HFF-Myc (cell line): ENCODE results near the gene SGIP1.

Source experiments
- DNase-seq: peaks from one replicate; pipeline ENCODE4 v3.0.0-alpha.2; 2011; ENCODE audit warnings: low read depth; ENCODE audit errors: extremely low read depth
- H3K4me3 ChIP-seq: replicated peaks from 2 replicates; pipeline ENCODE4 v1.5.1; 2011; ENCODE audit warnings: low read depth, mild to moderate bottlenecking, control low read depth, low read length
- TF ChIP-seq, protein P1 (sequence below): IDR thresholded peaks from 2 replicates; pipeline ENCODE4 v1.5.1; 2012; ENCODE audit warnings: mild to moderate bottlenecking, low read depth, low read length, control low read depth; ENCODE audit errors: missing control alignments

Gene SGIP1

GRCh38 chr1:66549017-66549416 lies 15.1 kb downstream of the SGIP1 start:
- no peak for DNase-seq

GRCh38 chr1:66550243-66550642 lies 16.3 kb downstream of the SGIP1 start:
- H3K4me3 ChIP-seq = no peak overlapping the region
- no peak for DNase-seq
- TF ChIP-seq, protein P1, sequence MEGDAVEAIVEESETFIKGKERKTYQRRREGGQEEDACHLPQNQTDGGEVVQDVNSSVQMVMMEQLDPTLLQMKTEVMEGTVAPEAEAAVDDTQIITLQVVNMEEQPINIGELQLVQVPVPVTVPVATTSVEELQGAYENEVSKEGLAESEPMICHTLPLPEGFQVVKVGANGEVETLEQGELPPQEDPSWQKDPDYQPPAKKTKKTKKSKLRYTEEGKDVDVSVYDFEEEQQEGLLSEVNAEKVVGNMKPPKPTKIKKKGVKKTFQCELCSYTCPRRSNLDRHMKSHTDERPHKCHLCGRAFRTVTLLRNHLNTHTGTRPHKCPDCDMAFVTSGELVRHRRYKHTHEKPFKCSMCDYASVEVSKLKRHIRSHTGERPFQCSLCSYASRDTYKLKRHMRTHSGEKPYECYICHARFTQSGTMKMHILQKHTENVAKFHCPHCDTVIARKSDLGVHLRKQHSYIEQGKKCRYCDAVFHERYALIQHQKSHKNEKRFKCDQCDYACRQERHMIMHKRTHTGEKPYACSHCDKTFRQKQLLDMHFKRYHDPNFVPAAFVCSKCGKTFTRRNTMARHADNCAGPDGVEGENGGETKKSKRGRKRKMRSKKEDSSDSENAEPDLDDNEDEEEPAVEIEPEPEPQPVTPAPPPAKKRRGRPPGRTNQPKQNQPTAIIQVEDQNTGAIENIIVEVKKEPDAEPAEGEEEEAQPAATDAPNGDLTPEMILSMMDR = no peak

More at GRCh38 chr1:66549017-66549416, 15.1 kb downstream of the SGIP1 start:
- TF ChIP-seq, protein P1 = no peak
- H3K4me3 ChIP-seq = no peak overlapping the region

DNA sequence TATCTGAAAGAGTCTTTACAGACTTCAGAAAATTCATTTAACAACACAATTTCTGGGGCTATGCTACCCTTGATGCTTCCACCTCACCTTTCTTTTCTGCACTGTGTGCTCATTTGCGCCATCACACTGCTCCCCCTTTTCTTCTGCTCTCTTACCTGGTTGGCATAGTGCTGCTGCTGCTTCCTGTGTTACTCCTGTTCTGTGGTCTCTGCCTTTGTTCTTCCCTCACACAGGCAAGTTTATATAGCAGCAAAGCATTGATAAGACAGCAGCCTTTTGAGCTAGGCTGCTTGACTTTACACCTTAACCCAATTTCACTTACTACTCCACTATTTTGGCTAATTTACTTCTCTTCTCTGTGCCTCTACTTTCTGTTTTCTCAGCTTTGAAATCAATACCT lies 18.3 kb downstream of the SGIP1 start:
- TF ChIP-seq, protein P1 = no peak
- no peak for DNase-seq
- no peak overlapping the region for H3K4me3 ChIP-seq

DNA sequence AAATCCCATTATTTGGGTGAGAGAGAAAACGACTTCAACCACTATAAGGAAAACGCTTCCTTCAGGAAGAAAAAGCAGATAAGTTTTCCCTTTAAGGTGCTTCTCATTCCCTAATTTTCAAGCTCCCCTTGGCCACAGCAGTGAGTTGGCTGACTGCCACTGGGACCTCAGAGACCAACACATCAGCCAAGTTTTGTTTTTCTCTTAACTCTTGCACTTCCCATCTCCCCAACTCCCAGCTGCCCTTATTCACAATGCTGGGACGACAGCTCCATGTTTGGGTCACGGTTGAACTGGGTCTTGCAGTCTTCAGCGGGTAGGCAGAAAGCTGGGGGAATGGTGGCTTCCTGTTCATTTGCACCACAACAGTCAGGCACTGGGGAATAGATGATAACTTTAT lies 18.9 kb downstream of the SGIP1 start:
- TF ChIP-seq, protein P1 = no peak
- DNase-seq = no peak
- no peak overlapping the region for H3K4me3 ChIP-seq

DNA sequence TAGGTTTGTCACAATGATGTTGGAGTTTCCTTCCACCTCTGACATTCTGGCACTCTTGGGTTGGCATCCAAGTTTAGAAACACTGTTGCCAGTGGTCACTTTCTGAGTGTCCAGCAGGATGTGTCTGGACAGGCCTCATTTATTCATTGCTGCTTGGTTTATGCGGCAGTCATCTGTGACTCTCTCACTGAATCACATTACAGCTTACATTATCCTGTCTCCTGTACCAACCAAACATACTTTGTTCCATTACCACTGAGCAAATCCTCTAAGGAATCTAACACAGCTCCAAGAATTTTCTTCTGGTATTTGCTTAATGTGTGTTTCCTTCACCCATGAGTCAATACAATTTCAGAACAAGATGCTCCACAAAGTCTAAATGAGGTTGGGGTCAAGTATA lies 19.9 kb downstream of the SGIP1 start:
- TF ChIP-seq, protein P1 = no peak
- no peak for DNase-seq
- no peak overlapping the region for H3K4me3 ChIP-seq

GRCh38 chr1:66556161-66556611 lies 22.2 kb downstream of the SGIP1 start:
- DNase-seq = no peak
- TF ChIP-seq, protein P1 = no peak
- H3K4me3 ChIP-seq = no peak overlapping the region

DNA sequence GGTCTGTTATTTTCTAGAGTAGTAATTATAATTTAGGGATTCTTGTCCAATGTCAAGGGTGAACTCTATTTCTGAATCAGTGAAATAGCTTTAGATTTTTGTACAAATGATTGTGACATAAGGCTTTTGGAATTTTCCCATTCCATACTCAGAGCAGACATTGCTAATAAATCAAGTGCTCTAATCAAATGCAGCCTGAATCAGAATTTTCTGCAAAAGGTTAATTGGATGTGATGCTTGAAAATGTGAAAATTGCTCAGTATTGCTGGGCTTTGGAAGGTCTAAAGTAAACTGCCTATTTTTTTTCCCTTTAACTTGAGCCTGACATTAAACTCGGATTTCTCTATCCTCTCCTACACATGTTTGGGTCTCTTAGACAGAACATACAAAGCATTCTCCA lies 23.2 kb downstream of the SGIP1 start:
- DNase-seq = no peak
- no peak overlapping the region for H3K4me3 ChIP-seq
- TF ChIP-seq, protein P1 = no peak
